ENCODE results near the gene POU2AF3. TPM values are rescaled to one million over a fixed set of nuclear protein-coding genes. Genes with fewer than 3 reads are reported as not detected.
"Not testable (repeated sequence)": the region's sequence is repeated elsewhere in the genome, so short reads cannot be mapped to it uniquely, and the experiment has no call there.

The POU2AF3 gene
- total RNA-seq, 1 experiment from 2014 or later = 3.4 TPM

- DNase-seq = no peak
- Mint-ChIP-seq H3K4me3 (ENCODE audit: low read depth, unreplicated experiment) (no peak overlapping the region), H3K4me1 (ENCODE audit: low read depth, unreplicated experiment) (no peaks in the 10 kb centered on the region), H3K27me3 (ENCODE audit: unreplicated experiment) (peaks cover 27% of the 10 kb centered on the region), H3K36me3 (ENCODE audit: insufficient read depth, unreplicated experiment) (no peaks in the 10 kb centered on the region), H3K27ac (ENCODE audit: unreplicated experiment) (no peak overlapping the region), H3K9me3 (ENCODE audit: low read depth, unreplicated experiment) (no peaks in the 10 kb centered on the region)
- CTCF ChIA-PET = no interaction called here
- no TSS peak for BruUV-seq (replicated peaks)
- TF ChIP-seq CTCF (IDR thresholded peaks at IDR 0.05; ENCODE audit: unreplicated experiment) = no peak
- intact Hi-C loops (cut with micrococcal nuclease; ENCODE audit: unreplicated experiment) = no loop called here
These were observed 32.9 kb upstream of the POU2AF3 start for GRCh38 chr11:111265421-111265820.

GRCh38 chr11:111268303-111268702 is 30.0 kb upstream of the POU2AF3 start:
- DNase-seq; H3K9me3 Mint-ChIP-seq (ENCODE audit: low read depth, unreplicated experiment); H3K4me3 Mint-ChIP-seq (ENCODE audit: low read depth, unreplicated experiment); H3K27ac Mint-ChIP-seq (ENCODE audit: unreplicated experiment); BruUV-seq (replicated peaks); intact Hi-C loops (cut with micrococcal nuclease; ENCODE audit: unreplicated experiment); H3K36me3 Mint-ChIP-seq (ENCODE audit: insufficient read depth, unreplicated experiment); H3K4me1 Mint-ChIP-seq (ENCODE audit: low read depth, unreplicated experiment): not testable (repeated sequence)
- CTCF ChIA-PET = interaction anchor here (0.7 kb wide), 1 partner anchor 125 kb away, joined by 4 read pairs; no protein-coding TSS in a partner anchor
- peaks cover 20% of the 10 kb centered on the region for H3K27me3 Mint-ChIP-seq (ENCODE audit: unreplicated experiment)

GRCh38 chr11:111269146-111269868 is 29.0 kb upstream of the POU2AF3 start:
- no peaks in the 10 kb centered on the region for H3K36me3 Mint-ChIP-seq (ENCODE audit: insufficient read depth, unreplicated experiment)
- BruUV-seq (replicated peaks) = no TSS peak
- CTCF ChIA-PET = no interaction called here
- no peaks in the 10 kb centered on the region for H3K9me3 Mint-ChIP-seq (ENCODE audit: low read depth, unreplicated experiment)
- no peak overlapping the region for H3K4me3 Mint-ChIP-seq (ENCODE audit: low read depth, unreplicated experiment)
- intact Hi-C loops (cut with micrococcal nuclease; ENCODE audit: unreplicated experiment) = no loop called here
- peaks cover 11% of the 10 kb centered on the region for H3K27me3 Mint-ChIP-seq (ENCODE audit: unreplicated experiment)
- TF ChIP-seq CTCF (IDR thresholded peaks at IDR 0.05; ENCODE audit: unreplicated experiment) = no peak
- no peak overlapping the region for H3K27ac Mint-ChIP-seq (ENCODE audit: unreplicated experiment)
- no peaks in the 10 kb centered on the region for H3K4me1 Mint-ChIP-seq (ENCODE audit: low read depth, unreplicated experiment)
- no peak for DNase-seq

GRCh38 chr11:111272420-111272819 is 25.9 kb upstream of the POU2AF3 start:
- Mint-ChIP-seq H3K4me3 (ENCODE audit: low read depth, unreplicated experiment) (no peak overlapping the region), H3K27me3 (ENCODE audit: unreplicated experiment) (peaks cover 31% of the 10 kb centered on the region), H3K27ac (ENCODE audit: unreplicated experiment) (no peak overlapping the region), H3K4me1 (ENCODE audit: low read depth, unreplicated experiment) (no peaks in the 10 kb centered on the region), H3K9me3 (ENCODE audit: low read depth, unreplicated experiment) (no peaks in the 10 kb centered on the region), H3K36me3 (ENCODE audit: insufficient read depth, unreplicated experiment) (no peaks in the 10 kb centered on the region)
- intact Hi-C loops (cut with micrococcal nuclease; ENCODE audit: unreplicated experiment) = no loop called here
- no peak for TF ChIP-seq CTCF (IDR thresholded peaks at IDR 0.05; ENCODE audit: unreplicated experiment)
- DNase-seq = no peak
- CTCF ChIA-PET = no interaction called here
- BruUV-seq (replicated peaks) = no TSS peak

GRCh38 chr11:111282562-111283075 is 15.7 kb upstream of the POU2AF3 start:
- no peak for TF ChIP-seq CTCF (IDR thresholded peaks at IDR 0.05; ENCODE audit: unreplicated experiment)
- Mint-ChIP-seq H3K4me1 (ENCODE audit: low read depth, unreplicated experiment) (peaks cover 13% of the 10 kb centered on the region), H3K27ac (ENCODE audit: unreplicated experiment) (no peak overlapping the region), H3K4me3 (ENCODE audit: low read depth, unreplicated experiment) (no peak overlapping the region), H3K36me3 (ENCODE audit: insufficient read depth, unreplicated experiment) (no peaks in the 10 kb centered on the region), H3K27me3 (ENCODE audit: unreplicated experiment) (peaks cover 40% of the 10 kb centered on the region), H3K9me3 (ENCODE audit: low read depth, unreplicated experiment) (no peaks in the 10 kb centered on the region)
- intact Hi-C loops (cut with micrococcal nuclease; ENCODE audit: unreplicated experiment) = loop anchor here (1.0 kb wide), 2 partner anchors 141 to 164 kb away; no protein-coding TSS in a partner anchor
- no peak for DNase-seq
- BruUV-seq (replicated peaks) = no TSS peak
- CTCF ChIA-PET = interaction anchor here (0.7 to 2.5 kb wide), 2 partner anchors 140 to 164 kb away, joined by 3 to 13 read pairs; no protein-coding TSS in a partner anchor
